Activated CD4-positive, alpha-beta T cell treated with anti-CD3 and anti-CD28 coated beads, Interleukin-2, amount 10 ng/mL, durations not matched to agents 7 days and 5 days (primary cell): ENCODE measurements around the gene TBL2. TPM values are rescaled to one million over a fixed set of nuclear protein-coding genes. Genes with fewer than 3 reads are reported as not detected.
A peak's percentile ranks its signal among the peaks of the same experiment; 100 is the strongest.
"Not testable (repeated sequence)": the region's sequence is repeated elsewhere in the genome, so short reads cannot be mapped to it uniquely, and the experiment has no call there.

Experiments
- CTCF ChIA-PET: fragments of 350-600 bp; sonication (Branson Sonifier 250); formaldehyde crosslinking; loops from one replicate; lab custom pipeline; 2021; ENCODE audit warnings: antibody characterized with exemption; lab: Charles Lee
- POLR2A ChIA-PET: fragments of 350-600 bp; sonication (Branson Sonifier 250); formaldehyde crosslinking; loops from one replicate; lab custom pipeline; 2021; ENCODE audit warnings: antibody characterized with exemption; lab: Charles Lee
- DNase-seq: peaks from one replicate; pipeline ENCODE4 v3.0.0-alpha.2; 2020
- H3K27ac Mint-ChIP-seq: one replicate; pipeline ENCODE4 v1.8.0; 2021; ENCODE audit warnings: mild to moderate bottlenecking, moderate library complexity, mixed read lengths
- H3K27me3 Mint-ChIP-seq: one replicate; pipeline ENCODE4 v1.8.0; 2021; ENCODE audit warnings: mixed read lengths
- H3K36me3 Mint-ChIP-seq: one replicate; pipeline ENCODE4 v1.8.0; 2021; ENCODE audit warnings: low read depth, mixed read lengths
- H3K4me1 Mint-ChIP-seq: one replicate; pipeline ENCODE4 v1.8.0; 2021; ENCODE audit warnings: mixed read lengths
- H3K4me3 Mint-ChIP-seq: one replicate; pipeline ENCODE4 v1.8.0; 2021; ENCODE audit warnings: mild to moderate bottlenecking, moderate library complexity, mixed read lengths
- H3K9me3 Mint-ChIP-seq: one replicate; pipeline ENCODE4 v1.8.0; 2021; ENCODE audit warnings: mixed read lengths
- total RNA-seq, 2 experiments: library from RNA; stranded (reverse); gene quantifications; one replicate each; pipeline ENCODE4 v1.2.3, GENCODE V29; 2021

Gene TBL2
- total RNA-seq, 2 experiments from 2014 or later, result 25.3 to 28.2 TPM

DNA sequence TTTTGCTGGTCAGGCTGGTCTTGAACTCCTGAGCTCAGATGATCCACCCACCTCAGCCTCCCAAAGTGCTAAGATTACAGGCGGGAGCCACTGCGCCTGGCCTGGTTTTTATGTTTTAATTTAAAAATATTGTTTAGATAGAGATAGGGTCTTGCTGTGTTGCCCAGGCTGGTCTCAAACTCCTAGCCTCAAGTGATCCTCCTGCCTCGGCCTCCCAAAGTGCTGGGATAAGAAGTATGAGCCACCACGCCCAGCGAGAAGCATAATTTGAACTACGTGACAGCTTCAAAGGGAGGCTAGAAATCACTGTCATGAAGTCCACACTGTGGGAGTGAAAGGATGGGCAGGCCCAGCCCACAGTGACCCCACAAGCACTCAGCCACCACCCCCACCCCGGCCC lies 42.5 kb downstream of the TBL2 start:
- not testable (repeated sequence) for H3K4me1 Mint-ChIP-seq
- CTCF ChIA-PET, result interaction anchor here (0.6 to 2.2 kb wide), 5 partner anchors 10 to 115 kb away, joined by 3 to 6 read pairs (median 4); no protein-coding TSS in a partner anchor

DNA sequence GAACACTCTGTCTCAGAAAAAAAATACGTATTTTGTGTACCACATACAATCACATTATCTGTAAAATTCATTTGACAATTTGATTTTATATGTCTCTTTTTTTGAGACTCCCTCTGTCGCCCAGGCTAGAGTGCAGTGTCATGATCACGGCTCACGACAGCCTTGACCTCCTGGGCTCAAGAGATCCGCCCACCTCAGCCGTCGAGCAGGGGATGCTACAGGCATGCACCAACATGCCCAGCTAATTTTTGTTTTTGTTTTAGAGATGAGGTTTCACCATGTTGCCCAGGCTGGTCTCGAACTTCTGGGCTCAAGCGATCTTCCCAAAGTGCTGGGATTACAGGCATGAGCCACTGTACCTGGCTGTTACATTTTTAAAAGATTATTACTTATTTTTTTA lies 44.6 kb downstream of the TBL2 start:
- H3K9me3 Mint-ChIP-seq, result no peaks in the 10 kb centered on the region
- DNase-seq, result no peak
- ChIA-PET CTCF (no interaction called here), POLR2A (no interaction called here)
- H3K4me1 Mint-ChIP-seq, result peaks cover 2% of the 10 kb centered on the region
- H3K27ac Mint-ChIP-seq, result no peak overlapping the region
- H3K4me3 Mint-ChIP-seq, result no peak overlapping the region
- no peaks in the 10 kb centered on the region for H3K27me3 Mint-ChIP-seq
- H3K36me3 Mint-ChIP-seq, result peaks cover 22% of the 10 kb centered on the region

More for the DNA sequence above, 42.5 kb downstream of the TBL2 start:
- H3K27ac Mint-ChIP-seq, result peak overlapping the region; percentile 25
- peaks cover 35% of the 10 kb centered on the region for H3K36me3 Mint-ChIP-seq
- H3K9me3 Mint-ChIP-seq, H3K4me3 Mint-ChIP-seq, POLR2A ChIA-PET, DNase-seq, H3K27me3 Mint-ChIP-seq: not testable (repeated sequence)

DNA sequence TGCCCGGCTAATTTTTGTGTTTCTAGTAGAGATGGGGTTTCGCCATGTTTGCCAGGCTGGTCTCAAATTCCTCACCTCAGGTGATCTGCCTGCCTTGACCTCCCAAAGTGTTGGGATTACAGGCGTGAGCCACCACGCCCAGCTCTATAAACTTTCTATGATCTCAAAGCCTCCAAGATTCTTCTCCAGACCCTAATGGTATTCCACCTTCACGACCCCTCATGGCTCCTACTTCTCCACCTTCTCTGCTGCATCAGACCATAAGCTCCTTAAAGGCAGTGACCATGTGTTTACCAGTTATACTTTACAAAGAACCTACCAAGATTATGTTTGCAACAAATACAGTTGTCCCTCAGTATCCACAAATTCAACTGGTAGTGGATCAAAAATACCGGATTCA lies 46.2 kb downstream of the TBL2 start:
- Mint-ChIP-seq H3K9me3 (no peaks in the 10 kb centered on the region), H3K4me1 (peaks cover 13% of the 10 kb centered on the region), H3K4me3 (no peak overlapping the region), H3K27ac (peak overlapping the region; percentile 15), H3K27me3 (no peaks in the 10 kb centered on the region), H3K36me3 (peaks cover 11% of the 10 kb centered on the region)
- ChIA-PET POLR2A (no interaction called here), CTCF (interaction anchor here (1.2 kb wide), 1 partner anchor 9 kb away, joined by 7 read pairs; the partner anchor contains the start of gene BAZ1B)
- no peak for DNase-seq

DNA sequence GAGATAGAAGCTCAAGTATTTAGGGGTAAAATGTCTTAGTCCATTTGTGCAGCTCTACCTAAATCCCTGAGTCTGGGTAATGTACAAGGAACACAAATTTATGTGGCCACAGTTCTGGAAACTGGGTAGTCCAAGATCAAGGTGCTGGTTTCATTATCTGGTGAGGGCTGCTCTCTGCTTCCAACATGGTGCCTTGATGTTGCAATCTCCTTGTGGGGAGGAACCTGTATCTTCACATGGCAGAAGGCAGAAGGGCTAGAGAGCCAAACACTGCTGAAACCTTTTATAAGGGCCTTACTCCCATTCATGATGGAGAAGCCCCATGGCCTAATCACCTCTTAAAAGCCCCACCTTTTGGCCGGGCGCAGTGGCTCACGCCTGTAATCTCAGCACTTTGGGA lies 47.6 kb downstream of the TBL2 start:
- CTCF ChIA-PET, result interaction anchor here (1.3 kb wide), 1 partner anchor 26 kb away, joined by 4 read pairs; no protein-coding TSS in a partner anchor
- H3K4me1 Mint-ChIP-seq, result peaks cover 19% of the 10 kb centered on the region
- H3K27ac Mint-ChIP-seq, result peak overlapping the region; percentile 42
- POLR2A ChIA-PET, result no interaction called here
- no peaks in the 10 kb centered on the region for H3K27me3 Mint-ChIP-seq
- no peak for DNase-seq
- no peaks in the 10 kb centered on the region for H3K9me3 Mint-ChIP-seq
- H3K36me3 Mint-ChIP-seq, result peaks cover 5% of the 10 kb centered on the region
- H3K4me3 Mint-ChIP-seq, result no peak overlapping the region

DNA sequence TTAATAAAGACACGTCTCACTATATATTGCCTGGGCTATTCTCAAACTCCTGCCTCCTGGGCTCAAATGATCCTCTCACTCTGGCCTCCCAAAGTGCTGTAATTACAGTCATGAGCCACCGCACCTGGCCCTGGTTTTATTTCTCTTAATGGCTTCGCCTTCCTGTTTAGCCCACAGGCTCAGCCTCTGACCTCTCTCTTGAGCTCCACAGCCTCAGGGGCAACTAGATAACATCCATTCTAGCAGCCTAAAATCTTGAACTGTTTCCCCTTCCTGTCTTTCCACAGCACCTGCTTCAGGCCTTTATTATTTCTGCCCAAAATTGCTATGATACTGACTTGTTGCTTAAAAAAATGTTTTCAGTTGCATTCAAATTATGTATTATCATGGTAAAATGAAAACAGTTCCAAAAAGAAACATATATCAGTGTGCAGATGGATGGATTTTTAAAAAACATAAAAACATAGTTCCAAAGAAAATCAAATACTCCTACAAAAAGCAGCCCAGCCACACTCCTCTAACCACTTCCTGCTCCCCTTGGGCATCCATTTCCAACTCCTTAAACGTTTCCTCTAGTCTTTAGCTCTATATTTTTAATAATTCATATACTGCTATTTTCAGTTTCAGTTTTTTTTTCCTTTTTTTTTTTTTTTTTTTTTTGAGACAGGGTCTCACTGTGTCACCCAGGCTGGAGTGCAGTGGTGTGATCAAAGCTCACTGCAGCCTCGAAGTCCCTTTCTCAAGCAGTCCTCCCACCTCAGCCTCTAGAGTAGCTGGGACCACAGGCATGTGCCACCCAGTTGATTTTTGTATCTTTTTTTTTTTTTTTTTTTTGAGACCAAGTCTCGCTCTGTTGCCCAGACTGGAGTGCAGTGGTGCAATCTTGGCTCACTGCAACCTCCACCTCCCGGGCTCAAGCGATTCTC lies 51.2 kb downstream of the TBL2 start:
- peaks cover 41% of the 10 kb centered on the region for H3K4me1 Mint-ChIP-seq
- H3K27me3 Mint-ChIP-seq, result no peaks in the 10 kb centered on the region
- ChIA-PET CTCF (interaction anchor here (0.7 to 1.2 kb wide), 4 partner anchors 7 to 221 kb away, joined by 3 read pairs; no protein-coding TSS in a partner anchor), POLR2A (no interaction called here)
- peak overlapping the region; percentile 10 for H3K4me3 Mint-ChIP-seq
- peaks cover 10% of the 10 kb centered on the region for H3K36me3 Mint-ChIP-seq
- H3K9me3 Mint-ChIP-seq, result no peaks in the 10 kb centered on the region
- peak overlapping the region; percentile 87 for H3K27ac Mint-ChIP-seq
- peak; percentile 23 for DNase-seq

DNA sequence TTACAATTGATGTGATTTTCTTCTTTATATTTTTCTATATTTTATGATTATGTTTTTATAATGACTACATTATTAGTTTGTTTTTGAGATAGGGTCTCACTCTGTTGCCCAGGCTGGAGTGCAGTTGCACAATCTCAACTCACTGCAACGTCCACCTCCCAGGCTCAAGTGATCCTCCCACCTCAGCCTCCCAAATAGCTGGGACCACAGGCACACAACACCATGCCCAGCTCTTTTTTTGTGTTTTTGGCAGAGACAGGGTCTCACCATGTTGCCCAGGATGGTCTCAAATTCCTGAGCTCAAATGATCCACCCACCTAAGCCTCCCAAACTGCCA lies 52.3 kb downstream of the TBL2 start:
- Mint-ChIP-seq H3K4me1 (peaks cover 41% of the 10 kb centered on the region), H3K27ac (peak overlapping the region; percentile 84), H3K36me3 (peaks cover 10% of the 10 kb centered on the region)
- H3K4me3 Mint-ChIP-seq, H3K9me3 Mint-ChIP-seq, H3K27me3 Mint-ChIP-seq, DNase-seq, POLR2A ChIA-PET: not testable (repeated sequence)
- CTCF ChIA-PET, result interaction anchor here (0.6 to 1.2 kb wide), 2 partner anchors 15 to 836 kb away, joined by 3 read pairs; no protein-coding TSS in a partner anchor

DNA sequence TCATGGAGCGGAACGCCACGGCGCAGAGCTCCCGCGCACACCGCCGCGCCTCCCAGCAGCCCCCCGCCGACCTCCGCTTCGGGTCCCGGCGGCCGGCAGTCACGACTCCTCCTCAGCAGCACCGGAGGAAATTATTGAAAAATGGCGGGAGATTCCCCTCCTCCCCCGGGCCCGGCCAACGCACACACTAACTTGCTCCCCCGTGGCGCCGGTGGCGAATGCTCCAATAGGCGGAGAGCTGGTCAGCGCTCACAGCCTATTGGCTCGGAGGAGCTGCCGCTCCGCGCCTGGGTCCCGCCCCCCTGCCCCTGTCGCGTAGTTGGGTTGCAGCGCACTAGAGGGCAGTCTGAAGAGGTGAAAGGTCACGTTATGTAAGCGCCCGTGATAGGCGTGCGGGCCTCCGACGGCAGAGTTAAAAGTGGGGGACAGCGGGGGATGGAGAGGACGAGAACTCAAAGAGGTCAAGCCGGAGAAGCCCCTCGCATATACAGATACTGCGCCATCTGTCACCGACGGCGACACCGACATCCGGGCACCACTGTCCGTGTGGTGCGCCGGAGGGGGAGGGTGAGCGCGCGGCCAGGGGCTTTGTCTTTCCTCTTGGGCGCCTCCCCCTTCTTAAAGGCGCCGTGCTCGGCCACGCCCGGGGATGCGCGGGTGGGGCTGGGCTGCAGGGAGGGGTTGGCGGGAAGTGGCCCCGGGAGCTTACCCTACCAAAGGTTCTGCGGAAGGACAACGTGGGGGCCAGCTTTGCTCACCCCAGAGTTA lies 56.1 kb downstream of the TBL2 start, which contains the start of gene BAZ1B:
TSS of gene BAZ1B (minus strand) at position 189 of the 768 bp plus-strand sequence. CDS start 360 bp downstream, outside the sequence.
- ChIA-PET POLR2A (interaction anchor here (0.5 to 1.3 kb wide), 4 partner anchors 9 to 58 kb away, joined by 3 to 7 read pairs (median 5); partner anchors contain the start of gene TBL2), CTCF (interaction anchor here (0.6 to 4.1 kb wide), 10 partner anchors 9 to 212 kb away, joined by 3 to 18 read pairs (median 4); no protein-coding TSS in a partner anchor)
- Mint-ChIP-seq H3K4me3 (peak within 1 kb of the TSS; percentile 96), H3K9me3 (no peaks in the 10 kb centered on the region), H3K27ac (peak within 1 kb of the TSS; percentile 99), H3K36me3 (peaks cover 42% of the 10 kb centered on the region), H3K4me1 (peaks cover 57% of the 10 kb centered on the region), H3K27me3 (no peaks in the 10 kb centered on the region)
- DNase-seq, result peak; percentile 98

DNA sequence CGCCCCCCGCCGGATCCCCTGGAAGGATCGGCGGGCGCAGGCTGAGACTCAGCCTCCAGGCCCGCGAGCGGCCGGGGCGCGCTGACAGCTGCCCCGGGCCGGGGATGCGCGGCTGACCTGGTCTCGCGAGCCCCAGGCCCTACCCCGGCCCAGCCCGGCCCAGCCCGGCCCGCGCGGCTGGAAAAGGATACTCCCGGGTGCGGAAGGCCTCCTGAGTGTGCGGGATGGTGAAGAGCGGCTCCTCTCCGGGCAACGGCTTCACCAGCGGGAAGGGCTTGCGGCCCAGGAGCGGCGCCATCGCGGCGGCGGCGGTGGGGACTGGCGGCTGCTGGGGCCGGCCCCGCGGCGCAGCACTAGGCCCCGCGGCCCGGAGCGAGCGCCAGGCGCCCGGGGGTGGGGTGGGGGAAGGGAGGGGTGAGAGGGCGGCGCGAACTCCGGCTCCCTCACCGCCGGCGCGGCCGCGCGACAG lies 56.7 kb downstream of the TBL2 start:
- peaks cover 55% of the 10 kb centered on the region for H3K4me1 Mint-ChIP-seq

DNA sequence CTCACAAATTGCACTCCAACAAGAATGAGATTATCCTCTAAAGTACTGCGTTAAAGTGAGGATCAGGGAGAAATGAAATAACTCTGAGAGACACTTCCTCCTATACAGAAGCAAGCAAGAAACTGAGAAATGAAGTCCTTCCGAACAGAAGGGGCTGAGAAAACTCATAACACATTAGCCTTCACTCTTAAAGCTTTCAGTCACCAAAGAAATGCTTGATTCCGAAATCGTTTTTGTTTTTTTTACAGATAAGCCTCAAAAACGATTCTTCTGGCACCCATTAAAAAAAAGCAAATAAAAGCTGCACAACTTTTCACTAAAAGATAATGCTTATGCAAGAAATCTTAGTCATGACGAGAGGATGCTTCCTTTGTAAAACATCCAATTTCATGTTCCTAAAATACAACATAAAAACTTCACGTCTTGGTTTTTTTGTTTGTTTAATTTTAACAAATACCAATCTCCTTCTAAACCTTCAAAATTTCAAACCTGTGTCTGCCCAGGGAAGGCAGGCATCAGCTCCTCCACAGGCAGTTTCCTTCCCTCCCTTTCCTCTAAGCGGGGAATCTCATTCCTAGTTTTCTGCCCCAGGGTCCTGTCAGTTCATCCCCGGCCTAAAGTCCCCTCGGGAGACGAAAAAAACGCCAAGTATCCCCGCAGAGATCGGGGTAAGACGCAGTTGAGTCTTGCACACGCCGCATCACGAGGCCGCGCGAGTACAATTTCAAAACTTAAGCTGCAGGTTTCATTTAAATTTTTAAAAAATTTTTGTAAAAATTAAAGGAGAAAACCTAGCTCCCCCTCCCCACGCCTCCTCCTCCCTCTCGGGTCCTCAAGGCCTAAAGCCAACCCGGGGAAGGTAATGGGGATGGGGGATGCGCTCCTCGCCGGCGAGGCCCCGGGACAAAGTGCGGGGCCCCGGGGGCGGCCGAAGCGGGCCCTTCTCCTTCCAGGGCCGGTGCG lies 57.4 kb downstream of the TBL2 start:
- DNase-seq, result no peak
- Mint-ChIP-seq H3K27me3 (no peaks in the 10 kb centered on the region), H3K27ac (peak overlapping the region; percentile 97), H3K36me3 (peaks cover 43% of the 10 kb centered on the region), H3K9me3 (no peaks in the 10 kb centered on the region), H3K4me3 (peak overlapping the region; percentile 96), H3K4me1 (peaks cover 55% of the 10 kb centered on the region)
- CTCF ChIA-PET, result interaction anchor here (1.5 to 4.1 kb wide), 5 partner anchors 17 to 213 kb away, joined by 3 to 18 read pairs (median 5); no protein-coding TSS in a partner anchor
- POLR2A ChIA-PET, result interaction anchor here (0.6 kb wide), 1 partner anchor 95 kb away, joined by 3 read pairs; no protein-coding TSS in a partner anchor

More for the DNA sequence above, 56.7 kb downstream of the TBL2 start:
- no peaks in the 10 kb centered on the region for H3K27me3 Mint-ChIP-seq
- ChIA-PET CTCF (interaction anchor here (0.6 to 4.1 kb wide), 6 partner anchors 16 to 213 kb away, joined by 3 to 18 read pairs (median 4); no protein-coding TSS in a partner anchor), POLR2A (interaction anchor here (1.0 to 1.3 kb wide), 2 partner anchors 8 to 57 kb away, joined by 5 to 7 read pairs; partner anchors contain the start of gene TBL2)
- peak overlapping the region; percentile 91 for H3K4me3 Mint-ChIP-seq
- H3K9me3 Mint-ChIP-seq, result no peaks in the 10 kb centered on the region
- no peak for DNase-seq
- H3K36me3 Mint-ChIP-seq, result peaks cover 43% of the 10 kb centered on the region
- H3K27ac Mint-ChIP-seq, result peak overlapping the region; percentile 99

DNA sequence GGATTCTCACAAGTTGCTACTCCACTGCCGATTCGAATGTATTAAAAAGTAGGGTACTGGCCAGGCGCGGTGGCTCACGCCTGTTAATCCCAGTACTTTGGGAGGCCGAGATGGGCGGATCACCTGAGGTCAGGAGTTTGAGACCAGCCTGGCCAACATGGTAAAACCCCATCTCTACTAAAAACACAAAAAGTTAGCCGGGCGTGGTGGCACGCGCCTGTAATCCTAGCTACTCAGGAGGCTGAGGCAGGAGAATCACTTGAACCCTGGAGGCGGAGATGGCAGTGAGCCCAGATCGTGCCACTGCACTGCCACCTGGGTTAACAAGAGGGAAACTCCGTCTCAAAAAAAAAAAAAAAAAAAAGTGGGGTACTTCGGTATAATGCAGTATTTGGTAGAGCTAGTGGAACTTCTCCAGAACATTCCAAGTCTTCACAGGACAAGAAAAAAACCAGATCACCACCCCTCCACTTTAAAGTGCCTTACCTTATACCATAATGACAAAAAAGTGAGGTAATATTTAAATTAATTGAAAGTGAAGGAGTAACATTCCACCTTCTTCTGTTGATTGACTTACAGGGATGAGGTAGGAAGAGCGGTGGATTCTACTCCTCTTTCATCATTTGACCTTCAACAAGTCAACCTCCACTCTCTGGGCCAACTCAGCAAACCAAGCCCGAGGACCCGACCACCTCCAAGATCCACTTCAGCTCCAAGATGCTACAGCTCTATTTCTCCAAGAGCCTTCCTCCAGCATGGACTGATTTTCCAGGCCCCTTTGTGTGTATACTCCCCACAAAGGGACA lies 58.3 kb downstream of the TBL2 start:
- peak; percentile 19 for DNase-seq
- CTCF ChIA-PET, result interaction anchor here (0.6 to 4.1 kb wide), 7 partner anchors 8 to 214 kb away, joined by 3 to 18 read pairs (median 4); no protein-coding TSS in a partner anchor
- Mint-ChIP-seq H3K4me3 (peak overlapping the region; percentile 96), H3K27me3 (no peaks in the 10 kb centered on the region), H3K36me3 (peaks cover 47% of the 10 kb centered on the region), H3K4me1 (peaks cover 50% of the 10 kb centered on the region), H3K27ac (peak overlapping the region; percentile 97), H3K9me3 (no peaks in the 10 kb centered on the region)
- POLR2A ChIA-PET, result interaction anchor here (0.6 kb wide), 1 partner anchor 96 kb away, joined by 3 read pairs; no protein-coding TSS in a partner anchor
